DND-41 (cell line): ENCODE data around the gene SCUBE1.

Experiments
- ATAC-seq: fragments of 200-7000 bp; cut with Tn5 transposase; 3 replicates; pipeline ENCODE4 v1.9.1; 2021; ENCODE audit warnings: low read depth; ENCODE audit not compliant: insufficient read depth
- DNase-seq: peaks from one replicate; pipeline ENCODE4 v3.0.0-alpha.2; 2020
- H2AFZ ChIP-seq: 2 replicates; pipeline ENCODE4 v1.6.0; 2012; ENCODE audit warnings: low read depth, low read length
- H3K27ac ChIP-seq: 2 replicates; pipeline ENCODE4 v1.5.1; 2012; ENCODE audit warnings: low read length, inconsistent platforms
- H3K27me3 ChIP-seq: fragments of 200-600 bp; sonication (generic); 2 replicates; pipeline ENCODE4 v1.6.0; 2012; ENCODE audit warnings: low read length, mild to moderate bottlenecking, inconsistent platforms; ENCODE audit not compliant: insufficient read depth, poor library complexity
- H3K36me3 ChIP-seq: 2 replicates; pipeline ENCODE4 v1.5.1; 2012; ENCODE audit warnings: low read length, inconsistent platforms; ENCODE audit not compliant: insufficient read depth
- H3K4me1 ChIP-seq: 2 replicates; pipeline ENCODE4 v1.5.1; 2012; ENCODE audit warnings: mild to moderate bottlenecking, low read length; ENCODE audit not compliant: insufficient read depth
- H3K4me2 ChIP-seq: 2 replicates; pipeline ENCODE4 v1.6.0; 2012; ENCODE audit warnings: mild to moderate bottlenecking, moderate library complexity, low read length, inconsistent platforms; ENCODE audit not compliant: insufficient read depth
- H3K4me3 ChIP-seq, 2 experiments: fragments of 200-600 bp in 1 of 2; shearing (Covaris generic) in 1 of 2; 2 replicates each; pipeline ENCODE4 v1.5.1; 2012 to 2016; ENCODE audit warnings: inconsistent platforms in 2 of 2, low read length in 2 of 2, mild to moderate bottlenecking in 2 of 2, low read depth in 1 of 2, moderate library complexity in 1 of 2
- H3K79me2 ChIP-seq: 2 replicates; pipeline ENCODE4 v1.6.0; 2012; ENCODE audit warnings: low read length, inconsistent platforms; ENCODE audit not compliant: insufficient read depth
- H3K9ac ChIP-seq: 2 replicates; pipeline ENCODE4 v1.6.0; 2012; ENCODE audit warnings: low read depth, mild to moderate bottlenecking, inconsistent platforms, low read length, moderate library complexity
- H3K9me3 ChIP-seq: 2 replicates; pipeline ENCODE4 v1.5.1; 2012; ENCODE audit warnings: low read length, moderate library complexity, mild to moderate bottlenecking, inconsistent platforms; ENCODE audit not compliant: insufficient read depth, severe bottlenecking
- H4K20me1 ChIP-seq: 2 replicates; pipeline ENCODE4 v1.6.0; 2012; ENCODE audit warnings: low read length; ENCODE audit not compliant: insufficient read depth
- EZH2 ChIP-seq: IDR thresholded peaks from 3 replicates; pipeline ENCODE4 v1.6.1; 2012; ENCODE audit warnings: borderline replicate concordance, low read depth, mild to moderate bottlenecking, moderate library complexity, low read length, inconsistent platforms; ENCODE audit not compliant: severe bottlenecking
- TF ChIP-seq, protein P1 (sequence below): IDR thresholded peaks from 2 replicates; pipeline ENCODE4 v1.5.1; 2012; ENCODE audit warnings: borderline replicate concordance, low read length, moderate library complexity, mild to moderate bottlenecking; ENCODE audit not compliant: poor library complexity, severe bottlenecking; ENCODE audit errors: extremely low read depth

SCUBE1 gene

DNA sequence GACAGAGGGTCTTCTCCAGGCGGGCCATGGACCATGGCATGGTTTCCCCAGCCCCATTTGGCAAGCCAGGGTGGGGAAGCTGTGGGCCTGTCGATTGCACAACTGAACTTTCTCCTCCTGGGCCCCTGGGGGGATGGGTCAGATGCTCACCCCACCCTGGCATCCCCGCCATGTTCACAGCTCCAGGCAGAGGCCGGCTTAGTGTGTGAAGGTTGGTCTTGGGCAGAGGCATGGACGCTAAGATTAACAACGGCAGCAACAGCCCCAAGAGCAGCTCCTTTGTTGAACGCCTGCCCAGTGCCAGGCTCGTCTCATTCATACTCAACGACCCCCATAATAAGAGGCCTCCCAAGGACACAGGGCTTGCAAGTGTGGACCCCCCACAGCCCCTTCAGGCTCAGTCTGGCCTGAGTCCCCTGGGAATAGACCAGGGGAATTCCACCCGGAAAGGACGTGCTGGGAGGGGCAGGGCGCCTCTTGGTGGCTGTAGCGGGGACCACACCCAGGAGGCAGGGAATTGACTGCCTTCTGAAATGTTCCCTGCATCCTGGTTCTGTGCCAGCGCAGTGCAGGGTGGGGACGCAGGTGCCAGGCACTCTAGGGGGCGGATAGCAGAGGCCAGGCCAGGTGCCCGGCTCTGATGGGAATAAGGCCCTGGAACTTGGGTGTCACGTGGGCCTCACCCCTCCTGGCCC, 183.5 kb downstream of the SCUBE1 start:
- Histone ChIP-seq H3K27ac (no peak overlapping the region), H3K4me2 (no peak overlapping the region), H3K4me1 (no peaks in the 10 kb centered on the region), H4K20me1 (peaks cover 2% of the 10 kb centered on the region; the same call in 1 of the 2 replicates), H3K9me3 (no peaks in the 10 kb centered on the region), H3K4me3 (no peak overlapping the region), H3K27me3 (no peaks in the 10 kb centered on the region), H3K9ac (no peak overlapping the region), H3K79me2 (no peaks in the 10 kb centered on the region), H3K36me3 (no peaks in the 10 kb centered on the region), H2AFZ (no peak overlapping the region)
- TF ChIP-seq, protein P1, sequence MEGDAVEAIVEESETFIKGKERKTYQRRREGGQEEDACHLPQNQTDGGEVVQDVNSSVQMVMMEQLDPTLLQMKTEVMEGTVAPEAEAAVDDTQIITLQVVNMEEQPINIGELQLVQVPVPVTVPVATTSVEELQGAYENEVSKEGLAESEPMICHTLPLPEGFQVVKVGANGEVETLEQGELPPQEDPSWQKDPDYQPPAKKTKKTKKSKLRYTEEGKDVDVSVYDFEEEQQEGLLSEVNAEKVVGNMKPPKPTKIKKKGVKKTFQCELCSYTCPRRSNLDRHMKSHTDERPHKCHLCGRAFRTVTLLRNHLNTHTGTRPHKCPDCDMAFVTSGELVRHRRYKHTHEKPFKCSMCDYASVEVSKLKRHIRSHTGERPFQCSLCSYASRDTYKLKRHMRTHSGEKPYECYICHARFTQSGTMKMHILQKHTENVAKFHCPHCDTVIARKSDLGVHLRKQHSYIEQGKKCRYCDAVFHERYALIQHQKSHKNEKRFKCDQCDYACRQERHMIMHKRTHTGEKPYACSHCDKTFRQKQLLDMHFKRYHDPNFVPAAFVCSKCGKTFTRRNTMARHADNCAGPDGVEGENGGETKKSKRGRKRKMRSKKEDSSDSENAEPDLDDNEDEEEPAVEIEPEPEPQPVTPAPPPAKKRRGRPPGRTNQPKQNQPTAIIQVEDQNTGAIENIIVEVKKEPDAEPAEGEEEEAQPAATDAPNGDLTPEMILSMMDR: peak; percentile 33
- no peak for TF ChIP-seq EZH2
- ATAC-seq (no peak), DNase-seq (no peak)

DNA sequence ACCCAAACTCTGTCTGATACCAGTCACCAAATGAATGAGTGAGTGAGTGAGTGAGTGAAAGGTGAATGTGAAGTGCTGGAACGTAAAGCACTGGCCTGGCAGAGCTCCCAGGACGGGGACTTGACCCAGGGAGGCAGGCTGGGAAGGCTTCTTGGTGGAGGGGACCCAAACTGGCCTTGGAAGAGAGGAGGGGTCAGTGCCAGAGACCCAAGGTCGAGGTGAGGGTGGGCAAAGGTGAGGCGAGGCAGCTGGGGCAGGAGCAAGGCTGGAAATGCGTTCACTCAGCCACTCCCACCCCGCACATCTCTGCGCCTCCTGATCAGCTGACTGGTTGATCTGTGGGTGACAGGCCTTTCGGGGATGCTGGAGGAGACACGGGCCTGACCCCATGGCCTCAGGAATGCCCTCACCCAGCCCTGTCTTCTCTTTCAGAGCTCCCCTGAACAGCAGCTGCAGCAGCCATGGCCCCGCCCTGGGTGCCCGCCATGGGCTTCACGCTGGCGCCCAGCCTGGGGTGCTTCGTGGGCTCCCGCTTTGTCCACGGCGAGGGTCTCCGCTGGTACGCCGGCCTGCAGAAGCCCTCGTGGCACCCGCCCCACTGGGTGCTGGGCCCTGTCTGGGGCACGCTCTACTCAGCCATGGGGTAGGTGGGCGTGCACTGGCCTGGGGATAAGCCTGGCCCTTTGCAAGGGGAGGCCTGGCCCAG, 184.2 kb downstream of the SCUBE1 start:
- no peaks in the 10 kb centered on the region for H3K4me1 ChIP-seq
- no peak overlapping the region for H3K9ac ChIP-seq
- H4K20me1 ChIP-seq: peaks cover 2% of the 10 kb centered on the region; the same call in 1 of the 2 replicates
- ATAC-seq (no peak), DNase-seq (no peak)
- no peaks in the 10 kb centered on the region for H3K9me3 ChIP-seq
- H3K36me3 ChIP-seq: no peaks in the 10 kb centered on the region
- H3K27me3 ChIP-seq: no peaks in the 10 kb centered on the region
- H2AFZ ChIP-seq: no peak overlapping the region
- no peak overlapping the region for H3K4me3 ChIP-seq
- no peak for TF ChIP-seq EZH2
- TF ChIP-seq, protein P1: no peak
- no peaks in the 10 kb centered on the region for H3K79me2 ChIP-seq
- H3K27ac ChIP-seq: no peak overlapping the region
- H3K4me2 ChIP-seq: no peak overlapping the region

DNA sequence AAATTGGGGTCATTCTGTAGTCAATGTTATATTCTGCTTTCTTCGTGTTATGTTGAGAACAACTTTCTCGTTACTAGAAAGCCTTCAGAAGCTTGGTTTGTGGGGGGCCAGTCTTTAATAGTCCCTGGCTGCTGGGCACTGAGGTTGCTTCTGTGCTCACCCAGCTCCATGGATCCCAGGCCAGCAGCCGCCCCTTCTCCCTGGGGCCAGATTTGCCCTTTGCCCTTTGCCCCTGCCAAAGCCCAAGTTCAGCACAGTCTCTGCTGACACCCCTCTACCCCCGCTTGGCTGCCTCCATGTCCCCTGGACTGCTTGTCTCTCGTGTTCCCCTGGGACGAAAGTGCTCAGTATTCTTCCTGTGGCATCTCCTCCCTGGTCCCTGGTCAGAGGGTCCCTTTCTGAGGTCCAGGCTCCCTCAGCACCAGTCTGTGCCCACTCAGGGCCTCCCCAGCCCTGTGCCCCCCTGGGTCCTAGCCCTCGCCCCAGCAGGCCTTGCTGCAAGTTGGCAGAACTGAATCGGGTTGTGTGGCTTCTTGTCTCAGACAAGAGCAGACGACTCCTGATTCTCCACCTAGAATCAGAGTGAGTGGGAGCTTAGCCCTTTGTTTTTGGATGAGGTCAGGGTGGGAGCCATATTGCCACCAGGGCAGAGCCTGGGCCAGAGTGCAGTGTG, 185.2 kb downstream of the SCUBE1 start:
- Histone ChIP-seq H4K20me1 (no peaks in the 10 kb centered on the region), H3K79me2 (no peaks in the 10 kb centered on the region), H3K9me3 (no peaks in the 10 kb centered on the region), H2AFZ (no peak overlapping the region), H3K36me3 (no peaks in the 10 kb centered on the region), H3K4me2 (no peak overlapping the region), H3K4me3 (no peak overlapping the region), H3K27me3 (peaks cover under 1% of the 10 kb centered on the region), H3K27ac (no peak overlapping the region), H3K4me1 (no peaks in the 10 kb centered on the region), H3K9ac (no peak overlapping the region)
- no peak for ATAC-seq
- no peak for DNase-seq
- TF ChIP-seq, protein P1: no peak
- TF ChIP-seq EZH2: no peak
